HepG2 (cell line): ENCODE data around the gene AP3B1. TPM values are rescaled to one million over a fixed set of nuclear protein-coding genes. Genes with fewer than 3 reads are reported as not detected.

Source experiments
- ATRX ChIP-seq: sonication (generic); formaldehyde crosslinking; IDR thresholded peaks from 2 replicates; pipeline ENCODE4 v1.4.0; 2020; ENCODE audit warnings: missing genetic modification reagents, borderline replicate concordance
- CEBPG ChIP-seq: IDR thresholded peaks from 2 replicates; pipeline ENCODE4 v1.6.1; 2016
- CSRNP1 ChIP-seq: sonication (generic); formaldehyde crosslinking; IDR thresholded peaks from 2 replicates; pipeline ENCODE4 v1.8.1; 2023; ENCODE audit warnings: mild to moderate bottlenecking, missing genetic modification reagents
- FOXK1 ChIP-seq: sonication (generic); formaldehyde crosslinking; IDR thresholded peaks from 2 replicates; pipeline ENCODE4 v1.4.0; 2020; ENCODE audit warnings: low read depth, missing genetic modification reagents, borderline replicate concordance
- JUN ChIP-seq: sonication (generic); formaldehyde crosslinking; IDR thresholded peaks from 2 replicates; pipeline ENCODE4 v1.4.0; 2020; ENCODE audit warnings: mild to moderate bottlenecking, missing genetic modification reagents
- REL ChIP-seq: sonication (generic); formaldehyde crosslinking; conservative IDR thresholded peaks from 2 replicates; pipeline ENCODE4 v1.8.0; 2022; ENCODE audit warnings: mild to moderate bottlenecking, missing genetic modification reagents, moderate library complexity
- SALL2 ChIP-seq: sonication (generic); formaldehyde crosslinking; IDR thresholded peaks from 2 replicates; pipeline ENCODE4 v1.8.1; 2023; ENCODE audit warnings: mild to moderate bottlenecking, missing genetic modification reagents, inconsistent platforms
- ZBTB43 ChIP-seq: sonication (generic); formaldehyde crosslinking; conservative IDR thresholded peaks from 2 replicates; pipeline ENCODE4 v1.4.0; 2020; ENCODE audit warnings: missing genetic modification reagents
- ZNF510 ChIP-seq: sonication (generic); formaldehyde crosslinking; IDR thresholded peaks from 2 replicates; pipeline ENCODE4 v1.4.0; 2020; ENCODE audit warnings: low read depth, mild to moderate bottlenecking, missing genetic modification reagents
- ZNF567 ChIP-seq: sonication (generic); formaldehyde crosslinking; IDR thresholded peaks from 2 replicates; pipeline ENCODE4 v1.8.1; 2023; ENCODE audit warnings: mild to moderate bottlenecking, missing genetic modification reagents, borderline replicate concordance
- ZNF614 ChIP-seq: IDR thresholded peaks from 2 replicates; pipeline ENCODE4 v1.6.1; 2018; ENCODE audit warnings: missing biosample characterization, missing genetic modification reagents, inconsistent platforms, borderline replicate concordance
- ZSCAN31 ChIP-seq: sonication (generic); formaldehyde crosslinking; IDR thresholded peaks from 2 replicates; pipeline ENCODE4 v1.5.0; 2020; ENCODE audit warnings: low read depth, mild to moderate bottlenecking, missing genetic modification reagents
- ZSCAN9 ChIP-seq: IDR thresholded peaks from 2 replicates; pipeline ENCODE4 v1.6.1; 2016; ENCODE audit warnings: borderline replicate concordance
- polyA plus RNA-seq, 8 experiments: library from polyadenylated mRNA; depleted of rRNA in 3 of 8; stranded (reverse) in 7 of 8; unstranded in 1 of 8; fragments of >200 nt; fragmentation: Illumina TruSeq in 4 of 8; extraction: Trizol in 4 of 8; gene quantifications; 2 replicates each; pipeline versions ENCODE4 v1.2.1 to v1.2.3, GENCODE V29; 2011 to 2016; ENCODE audit warnings: low read depth in 4 of 8, missing spikeins in 1 of 8, mixed read lengths in 1 of 8; ENCODE audit not compliant: insufficient read depth in 1 of 8
- total RNA-seq, 5 experiments: library from RNA; depleted of rRNA; stranded (reverse); fragments of >200 nt; fragmentation: Illumina TruSeq; extraction: Trizol; gene quantifications; 2 replicates each; pipeline ENCODE4 v1.2.3, GENCODE V29; 2016; ENCODE audit warnings: low read depth in 1 of 5
- TF ChIP-seq, protein P1 (sequence below), 2 experiments: fragments of 450-650 bp in 1 of 2; sonication (generic) in 1 of 2; formaldehyde crosslinking in 1 of 2; IDR thresholded peaks; 2 replicates each; pipeline versions ENCODE4 v1.6.1 to v1.8.0; 2016 to 2022; ENCODE audit warnings: antibody characterized with exemption in 1 of 2, mild to moderate bottlenecking in 1 of 2, missing genetic modification reagents in 1 of 2
- TF ChIP-seq, protein P2 (sequence below): sonication (generic); formaldehyde crosslinking; IDR thresholded peaks from 2 replicates; pipeline ENCODE4 v1.5.0; 2020; ENCODE audit warnings: missing genetic modification reagents

The AP3B1 gene
- total and polyA plus RNA-seq, 2 of the 13 experiments (the other 11 are each of a cell fraction or from before 2014, with no cell fraction given), result 37.7 to 51.2 TPM

- no peak for TF ChIP-seq CSRNP1 (CRISPR knock-in tag)
- TF ChIP-seq, protein P1, sequence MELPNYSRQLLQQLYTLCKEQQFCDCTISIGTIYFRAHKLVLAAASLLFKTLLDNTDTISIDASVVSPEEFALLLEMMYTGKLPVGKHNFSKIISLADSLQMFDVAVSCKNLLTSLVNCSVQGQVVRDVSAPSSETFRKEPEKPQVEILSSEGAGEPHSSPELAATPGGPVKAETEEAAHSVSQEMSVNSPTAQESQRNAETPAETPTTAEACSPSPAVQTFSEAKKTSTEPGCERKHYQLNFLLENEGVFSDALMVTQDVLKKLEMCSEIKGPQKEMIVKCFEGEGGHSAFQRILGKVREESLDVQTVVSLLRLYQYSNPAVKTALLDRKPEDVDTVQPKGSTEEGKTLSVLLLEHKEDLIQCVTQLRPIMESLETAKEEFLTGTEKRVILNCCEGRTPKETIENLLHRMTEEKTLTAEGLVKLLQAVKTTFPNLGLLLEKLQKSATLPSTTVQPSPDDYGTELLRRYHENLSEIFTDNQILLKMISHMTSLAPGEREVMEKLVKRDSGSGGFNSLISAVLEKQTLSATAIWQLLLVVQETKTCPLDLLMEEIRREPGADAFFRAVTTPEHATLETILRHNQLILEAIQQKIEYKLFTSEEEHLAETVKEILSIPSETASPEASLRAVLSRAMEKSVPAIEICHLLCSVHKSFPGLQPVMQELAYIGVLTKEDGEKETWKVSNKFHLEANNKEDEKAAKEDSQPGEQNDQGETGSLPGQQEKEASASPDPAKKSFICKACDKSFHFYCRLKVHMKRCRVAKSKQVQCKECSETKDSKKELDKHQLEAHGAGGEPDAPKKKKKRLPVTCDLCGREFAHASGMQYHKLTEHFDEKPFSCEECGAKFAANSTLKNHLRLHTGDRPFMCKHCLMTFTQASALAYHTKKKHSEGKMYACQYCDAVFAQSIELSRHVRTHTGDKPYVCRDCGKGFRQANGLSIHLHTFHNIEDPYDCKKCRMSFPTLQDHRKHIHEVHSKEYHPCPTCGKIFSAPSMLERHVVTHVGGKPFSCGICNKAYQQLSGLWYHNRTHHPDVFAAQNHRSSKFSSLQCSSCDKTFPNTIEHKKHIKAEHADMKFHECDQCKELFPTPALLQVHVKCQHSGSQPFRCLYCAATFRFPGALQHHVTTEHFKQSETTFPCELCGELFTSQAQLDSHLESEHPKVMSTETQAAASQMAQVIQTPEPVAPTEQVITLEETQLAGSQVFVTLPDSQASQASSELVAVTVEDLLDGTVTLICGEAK (IDR thresholded peaks at IDR 0.05), result peak; percentile 97
- TF ChIP-seq, protein P1 (CRISPR knock-in tag; IDR thresholded peaks at IDR 0.05), result peak; percentile 99
- no peak for TF ChIP-seq REL (CRISPR knock-in tag)
- TF ChIP-seq ZNF567, result no peak
- 0 out of 2 replicates have a peak, but pooled peaks have one; percentile 44 for TF ChIP-seq ZNF510
- peak; percentile 89 for TF ChIP-seq FOXK1 (CRISPR knock-in tag)
- TF ChIP-seq ZBTB43 (CRISPR knock-in tag), result 0 out of 2 replicates have a peak, but pooled peaks have one; percentile 35
- TF ChIP-seq JUN (CRISPR knock-in tag), result no peak
- TF ChIP-seq SALL2, result no peak
- peak; percentile 42; the same call in 1 of the 2 replicates for TF ChIP-seq ZNF614 (CRISPR knock-in tag)
- TF ChIP-seq ATRX, result no peak
- TF ChIP-seq ZSCAN31, result 0 out of 2 replicates have a peak, but pooled peaks have one; percentile 21
- TF ChIP-seq ZSCAN9 (CRISPR knock-in tag), result 0 out of 2 replicates have a peak, but pooled peaks have one; percentile 38
- TF ChIP-seq CEBPG (CRISPR knock-in tag), result peak; percentile 96
- TF ChIP-seq, protein P2, sequence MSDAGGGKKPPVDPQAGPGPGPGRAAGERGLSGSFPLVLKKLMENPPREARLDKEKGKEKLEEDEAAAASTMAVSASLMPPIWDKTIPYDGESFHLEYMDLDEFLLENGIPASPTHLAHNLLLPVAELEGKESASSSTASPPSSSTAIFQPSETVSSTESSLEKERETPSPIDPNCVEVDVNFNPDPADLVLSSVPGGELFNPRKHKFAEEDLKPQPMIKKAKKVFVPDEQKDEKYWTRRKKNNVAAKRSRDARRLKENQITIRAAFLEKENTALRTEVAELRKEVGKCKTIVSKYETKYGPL, result 0 out of 2 replicates have a peak, but pooled peaks have one; percentile 74
These were observed 19.8 kb downstream of the AP3B1 start (continued) for GRCh38 chr5:78274540-78275197.
